22Rv1 (cell line): ENCODE results near the gene ARHGAP21.
"Not testable (repeated sequence)": the region's sequence is repeated elsewhere in the genome, so short reads cannot be mapped to it uniquely, and the experiment has no call there.

Experiments
- H3K27ac ChIP-seq: fragments of 450-650 bp; 2 replicates; pipeline ENCODE4 v1.5.1; 2017
- CTCF ChIP-seq: fragments of 450-650 bp; IDR thresholded peaks from 2 replicates; pipeline ENCODE4 v1.5.1; 2017; ENCODE audit warnings: mild to moderate bottlenecking
- ZFX ChIP-seq: fragments of 450-650 bp; IDR thresholded peaks from 2 replicates; pipeline ENCODE4 v1.6.1; 2017; ENCODE audit warnings: antibody characterized with exemption, borderline replicate concordance

The ARHGAP21 gene

GRCh38 chr10:24723788-24724380 is at the start of gene ARHGAP21:
Gene ARHGAP21, minus strand, starts transcription at chr10:24723887. Its CDS starts 1,988 bp downstream, at chr10:24721899.
- TF ChIP-seq CTCF (no peak), ZFX (no peak)
- peak within 1 kb of the TSS; percentile 88 for H3K27ac ChIP-seq

- no peak overlapping the region for H3K27ac ChIP-seq
- TF ChIP-seq ZFX (no peak), CTCF (no peak)
These were observed 48.4 kb upstream of the ARHGAP21 start for GRCh38 chr10:24771943-24772694.

- not testable (repeated sequence) for H3K27ac ChIP-seq
These were observed 41.3 kb upstream of the ARHGAP21 start for GRCh38 chr10:24764991-24765390.

GRCh38 chr10:24762966-24763623 is 39.4 kb upstream of the ARHGAP21 start:
- H3K27ac ChIP-seq: no peak overlapping the region
- TF ChIP-seq ZFX: no peak
- TF ChIP-seq CTCF: no peak

GRCh38 chr10:24762161-24762924 is 38.7 kb upstream of the ARHGAP21 start:
- TF ChIP-seq CTCF (no peak), ZFX (no peak)
- H3K27ac ChIP-seq: no peak overlapping the region

- TF ChIP-seq ZFX (no peak), CTCF (no peak)
- no peak overlapping the region for H3K27ac ChIP-seq
These were observed 36.0 kb upstream of the ARHGAP21 start for GRCh38 chr10:24759672-24760071.

GRCh38 chr10:24758254-24758653 is 34.6 kb upstream of the ARHGAP21 start:
- H3K27ac ChIP-seq: not testable (repeated sequence)

- no peak overlapping the region for H3K27ac ChIP-seq
- TF ChIP-seq CTCF: no peak
- TF ChIP-seq ZFX: no peak
These were observed 32.6 kb upstream of the ARHGAP21 start for GRCh38 chr10:24756283-24756682.
